Esophagus (tissue), 2 donors: Measurements from ENCODE around the gene PTPDC1. TPM values are rescaled to one million over a fixed set of nuclear protein-coding genes. Genes with fewer than 3 reads are reported as not detected.
"Not testable (repeated sequence)": the region's sequence is repeated elsewhere in the genome, so short reads cannot be mapped to it uniquely, and the experiment has no call there.

Source experiments
- H3K27ac ChIP-seq, 2 donors: one replicate each; pipeline ENCODE4 v1.5.1; 2013; ENCODE audit warnings: low read depth in 2 of 2, mild to moderate bottlenecking in 2 of 2, inconsistent platforms in 1 of 2, low read length in 1 of 2, moderate library complexity in 1 of 2
- H3K27me3 ChIP-seq, 2 donors: one replicate each; pipeline ENCODE4 v1.6.1; 2013; ENCODE audit warnings: low read length in 2 of 2, control low read depth in 1 of 2, mild to moderate bottlenecking in 1 of 2; ENCODE audit not compliant: insufficient read depth in 2 of 2, control insufficient read depth in 1 of 2
- H3K36me3 ChIP-seq, 2 donors: one replicate each; pipeline ENCODE4 v1.6.1; 2013; ENCODE audit warnings: low read length in 1 of 2; ENCODE audit not compliant: control insufficient read depth in 2 of 2, insufficient read depth in 2 of 2
- H3K4me1 ChIP-seq, 2 donors: one replicate each; pipeline ENCODE4 v1.6.1; 2013; ENCODE audit warnings: low read length in 1 of 2; ENCODE audit not compliant: control insufficient read depth in 2 of 2, insufficient read depth in 2 of 2
- H3K4me3 ChIP-seq, 2 donors: one replicate each; pipeline ENCODE4 v1.5.1; 2013; ENCODE audit warnings: low read length in 2 of 2, mild to moderate bottlenecking in 2 of 2, low read depth in 1 of 2, moderate library complexity in 1 of 2
- H3K9me3 ChIP-seq, 2 donors: one replicate each; pipeline ENCODE4 v1.6.1; 2013; ENCODE audit warnings: mild to moderate bottlenecking in 2 of 2, low read depth in 1 of 2, low read length in 1 of 2, moderate library complexity in 1 of 2; ENCODE audit not compliant: control insufficient read depth in 2 of 2, insufficient read depth in 1 of 2
- WGBS, 2 donors: extraction: QIAGEN DNeasy Blood & Tissue Kit; methylation state at CpG; one replicate each; pipeline ENCODE4 v1.1.7; 2013; 5-methylcytosine and 5-hydroxymethylcytosine counted together
- polyA plus RNA-seq, 2 donors: library from polyadenylated mRNA; stranded (reverse); fragments of 200-250 nt; gene quantifications; one replicate each; pipeline ENCODE4 v1.2.3, GENCODE V29; 2013
- donor health status: healthy with polysubstance abuse.
- donor health status: Bipolar disorder and iron deficiency.

Gene PTPDC1
- polyA plus RNA-seq, 2 donors, result 1.00 to 2.0 TPM

- Histone ChIP-seq H3K4me1 (no peaks in the 10 kb centered on the region), H3K9me3 (no peaks in the 10 kb centered on the region), H3K4me3 (no peak overlapping the region), H3K27ac (no peak overlapping the region), H3K36me3 (no peaks in the 10 kb centered on the region), H3K27me3 (no peaks in the 10 kb centered on the region)
- WGBS, 2 donors, result 71% methylated on average over 3 of the region's 3 CpGs
Measured at GRCh38 chr9:94110821-94111252, 26.6 kb downstream of the PTPDC1 start.

- H3K36me3 ChIP-seq, result no peaks in the 10 kb centered on the region
- WGBS, 2 donors, result 66 to 77% methylated on average over 2 of the region's 2 CpGs
- H3K4me1 ChIP-seq, result no peaks in the 10 kb centered on the region
- no peak overlapping the region for H3K4me3 ChIP-seq
- H3K27ac ChIP-seq, result no peak overlapping the region
- H3K9me3 ChIP-seq, result no peaks in the 10 kb centered on the region
- H3K27me3 ChIP-seq, result no peaks in the 10 kb centered on the region
Measured at GRCh38 chr9:94111446-94111845, 27.2 kb downstream of the PTPDC1 start.

GRCh38 chr9:94112716-94113465, 28.6 kb downstream of the PTPDC1 start:
- H3K36me3 ChIP-seq, result no peaks in the 10 kb centered on the region
- no peak overlapping the region for H3K27ac ChIP-seq
- H3K4me1 ChIP-seq, result no peaks in the 10 kb centered on the region
- no peak overlapping the region for H3K4me3 ChIP-seq
- H3K9me3 ChIP-seq, result no peaks in the 10 kb centered on the region
- 87 to 91% methylated on average over 8 of the region's 8 CpGs for WGBS, 2 donors
- H3K27me3 ChIP-seq, result no peaks in the 10 kb centered on the region

- not testable (repeated sequence) for H3K27ac ChIP-seq, H3K9me3 ChIP-seq, H3K27me3 ChIP-seq, H3K36me3 ChIP-seq, H3K4me3 ChIP-seq, H3K4me1 ChIP-seq
- WGBS, 2 donors, result 91 to 92% methylated on average over 7 of the region's 7 CpGs
Measured at GRCh38 chr9:94120088-94120487, 35.8 kb downstream of the PTPDC1 start.

- no peak overlapping the region for H3K27ac ChIP-seq
- H3K36me3 ChIP-seq, result no peaks in the 10 kb centered on the region
- H3K27me3 ChIP-seq, result no peaks in the 10 kb centered on the region
- no peaks in the 10 kb centered on the region for H3K4me1 ChIP-seq
- no peaks in the 10 kb centered on the region for H3K9me3 ChIP-seq
- WGBS, 2 donors, result 94 to 97% methylated on average over 5 of the region's 5 CpGs
- no peak overlapping the region for H3K4me3 ChIP-seq
Measured at GRCh38 chr9:94120854-94121376, 36.7 kb downstream of the PTPDC1 start.

GRCh38 chr9:94126844-94127243, 42.6 kb downstream of the PTPDC1 start:
- Histone ChIP-seq H3K27me3 (no peaks in the 10 kb centered on the region), H3K36me3 (no peaks in the 10 kb centered on the region), H3K4me1 (no peaks in the 10 kb centered on the region), H3K27ac (no peak overlapping the region), H3K9me3 (peaks cover 0 to 9% of the 10 kb centered on the region in 2 donors), H3K4me3 (no peak overlapping the region)
- 97 to 98% methylated on average over 1 of the region's 1 CpG for WGBS, 2 donors

GRCh38 chr9:94127806-94128205, 43.5 kb downstream of the PTPDC1 start:
- Histone ChIP-seq H3K4me1 (no peaks in the 10 kb centered on the region), H3K27me3 (no peaks in the 10 kb centered on the region), H3K9me3 (peaks cover 0 to 9% of the 10 kb centered on the region in 2 donors), H3K36me3 (no peaks in the 10 kb centered on the region), H3K27ac (no peak overlapping the region), H3K4me3 (no peak overlapping the region)

GRCh38 chr9:94128580-94128979, 44.3 kb downstream of the PTPDC1 start:
- Histone ChIP-seq H3K4me3 (no peak overlapping the region), H3K27me3 (no peaks in the 10 kb centered on the region), H3K27ac (no peak overlapping the region), H3K9me3 (peaks cover 0 to 9% of the 10 kb centered on the region in 2 donors), H3K4me1 (no peaks in the 10 kb centered on the region), H3K36me3 (no peaks in the 10 kb centered on the region)

- no peaks in the 10 kb centered on the region for H3K4me1 ChIP-seq
- WGBS, 2 donors, result 70 to 71% methylated on average over 7 of the region's 7 CpGs
- no peaks in the 10 kb centered on the region for H3K27me3 ChIP-seq
- peaks cover 0 to 3% of the 10 kb centered on the region in 2 donors for H3K9me3 ChIP-seq
- no peak overlapping the region for H3K27ac ChIP-seq
- no peak overlapping the region for H3K4me3 ChIP-seq
- H3K36me3 ChIP-seq, result no peaks in the 10 kb centered on the region
Measured at GRCh38 chr9:94134629-94135028, 50.4 kb downstream of the PTPDC1 start.

GRCh38 chr9:94135222-94135621, 51.0 kb downstream of the PTPDC1 start:
- Histone ChIP-seq H3K9me3 (peaks cover 0 to 3% of the 10 kb centered on the region in 2 donors), H3K36me3 (no peaks in the 10 kb centered on the region), H3K4me3 (no peak overlapping the region), H3K4me1 (peaks cover 0 to 3% of the 10 kb centered on the region in 2 donors), H3K27ac (no peak overlapping the region), H3K27me3 (no peaks in the 10 kb centered on the region)
- 21 to 50% methylated on average over 3 of the region's 3 CpGs for WGBS, 2 donors
